Activated T-helper 1 cell treated with anti-CD3 and anti-CD28 coated beads, Interleukin-2, amount 50 U/mL, for 16 hours (primary cell): Measurements from ENCODE around the gene TTLL3.

Experiments
- DNase-seq, 2 donors: peaks; one replicate each; pipeline ENCODE4 v3.0.0-alpha.2; 2020; ENCODE audit warnings: low read depth in 1 of 2, low spot score in 1 of 2

Gene TTLL3

DNA sequence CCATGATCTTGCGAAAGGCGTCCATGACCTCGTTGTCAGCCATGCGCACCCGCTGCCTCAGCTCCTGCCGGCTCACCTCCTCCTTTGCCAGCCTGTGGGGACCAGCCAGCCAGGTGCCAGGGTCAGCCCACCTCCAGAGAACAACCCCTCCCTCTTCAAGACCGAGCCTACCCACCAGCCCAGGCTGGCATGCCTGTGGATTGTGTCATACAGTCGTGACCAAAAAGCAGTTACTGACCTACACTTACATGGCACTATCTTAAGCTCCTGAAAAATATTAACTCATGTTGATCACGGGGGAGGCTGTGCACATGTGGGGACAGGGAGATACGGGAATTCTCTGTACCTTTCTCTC, 29.6 kb upstream of the TTLL3 start:
- DNase-seq: no peak

DNA sequence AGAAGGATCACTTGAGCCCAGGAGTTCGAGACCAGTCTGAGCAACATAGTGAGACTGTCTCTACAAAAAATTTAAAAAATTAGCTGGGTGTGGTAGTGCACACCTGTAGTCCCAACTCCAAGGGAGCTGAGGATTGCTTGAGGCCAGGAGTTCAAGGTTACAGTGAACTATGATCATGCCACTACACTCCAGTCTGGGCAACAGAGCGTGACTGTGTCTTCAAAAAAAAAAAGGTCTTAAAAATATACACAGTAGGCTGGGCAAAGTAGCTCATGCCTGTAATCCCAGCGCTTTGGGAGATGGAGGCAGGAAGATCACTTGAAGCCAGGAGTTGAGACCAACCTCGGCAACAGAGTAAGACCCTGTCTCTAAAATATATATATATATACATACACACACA, 29.2 kb upstream of the TTLL3 start:
- DNase-seq: no peak

DNA sequence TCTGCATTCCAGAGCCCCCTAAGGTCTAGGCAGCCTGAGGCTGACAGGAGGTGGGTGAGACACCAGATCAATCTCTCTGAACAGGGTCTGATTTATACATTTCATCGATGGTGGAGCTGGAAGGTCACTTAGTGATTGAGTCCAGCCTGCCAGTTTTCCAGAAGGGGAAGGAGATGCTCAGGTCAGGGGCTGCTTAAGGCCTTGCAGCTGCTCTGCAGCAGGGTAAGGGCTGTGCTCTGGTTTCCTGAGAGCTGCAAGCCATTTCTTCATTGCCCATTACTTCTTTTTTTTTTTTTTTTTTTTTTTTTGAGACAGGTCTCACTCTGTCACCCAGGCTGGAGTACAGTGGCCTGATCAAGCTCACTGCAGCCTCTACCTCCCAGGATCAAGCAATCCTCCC, 28.5 kb upstream of the TTLL3 start:
- no peak for DNase-seq

DNA sequence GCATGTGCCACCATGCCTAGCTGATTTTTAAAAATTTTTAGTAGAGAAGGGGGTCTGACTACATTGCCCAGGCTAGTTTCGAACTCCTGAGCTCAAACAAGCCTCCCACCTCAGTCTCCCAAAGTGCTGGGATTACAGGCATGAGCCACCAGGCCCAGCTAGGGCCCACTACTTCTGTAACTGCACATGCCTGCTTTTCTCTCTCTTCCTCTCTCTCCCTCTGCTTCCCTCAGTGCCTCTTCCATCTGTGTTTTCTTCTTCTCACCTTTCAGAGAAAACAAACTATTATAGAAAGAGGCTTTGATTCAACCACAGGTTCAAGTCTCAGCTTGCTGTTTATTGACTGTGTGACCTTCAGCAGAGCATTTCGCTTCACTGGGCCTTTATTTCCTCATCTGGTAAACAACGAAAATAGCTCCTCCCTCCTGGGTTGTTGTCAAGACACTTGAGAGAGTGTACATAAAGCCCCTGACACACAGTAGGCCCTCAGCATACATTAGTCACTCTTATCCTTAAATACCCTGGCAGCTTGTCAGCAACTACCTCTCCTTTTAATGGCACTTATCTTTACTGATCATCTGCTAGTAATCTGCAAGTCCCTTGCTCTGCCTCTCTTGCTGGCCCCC, 28.0 kb upstream of the TTLL3 start:
- DNase-seq: no peak

GRCh38 chr3:9782770-9783169, 27.3 kb upstream of the TTLL3 start:
- DNase-seq: no peak

DNA sequence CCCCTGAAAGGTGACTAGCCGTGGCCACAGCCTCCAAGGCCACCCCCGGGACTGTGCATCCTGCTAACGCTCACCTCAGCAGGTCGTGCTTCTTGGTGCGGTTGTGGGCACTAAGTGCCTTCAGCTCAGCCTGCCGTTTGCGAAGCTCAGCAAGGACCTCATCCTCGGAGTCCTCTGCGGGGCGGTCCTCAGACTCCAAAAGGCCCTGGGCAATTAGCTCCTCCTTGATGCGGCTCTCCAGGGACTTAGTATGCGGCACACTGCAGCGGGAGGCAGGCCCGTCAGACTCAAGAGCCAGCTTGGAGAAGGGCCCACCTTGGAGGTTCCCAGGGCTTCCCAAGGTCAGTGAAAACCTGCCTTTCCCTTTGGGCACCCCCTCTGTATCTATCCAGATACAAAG, 26.1 kb upstream of the TTLL3 start:
- DNase-seq: no peak

- no peak for DNase-seq
These were observed 25.1 kb upstream of the TTLL3 start for GRCh38 chr3:9784965-9785364.

DNA sequence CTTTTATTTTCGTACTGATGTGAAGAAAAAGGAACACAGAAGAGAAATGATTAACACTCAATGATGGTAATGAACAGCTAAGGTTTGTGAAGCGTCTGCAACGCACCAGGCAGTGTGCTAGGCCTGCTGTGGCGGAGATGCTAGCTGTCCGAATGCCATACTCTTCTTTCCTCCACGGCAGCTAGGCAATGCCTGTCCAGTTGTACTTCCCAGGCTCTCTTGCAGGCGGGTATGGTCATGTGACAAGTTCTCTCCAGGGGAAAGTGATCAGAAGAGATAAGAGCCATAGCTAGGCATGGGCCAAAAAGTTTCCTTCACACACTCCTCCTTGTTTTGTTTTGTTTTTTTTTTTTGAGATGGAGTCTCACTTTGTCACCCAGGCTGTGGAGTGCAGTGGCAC, 24.5 kb upstream of the TTLL3 start:
- no peak for DNase-seq

DNA sequence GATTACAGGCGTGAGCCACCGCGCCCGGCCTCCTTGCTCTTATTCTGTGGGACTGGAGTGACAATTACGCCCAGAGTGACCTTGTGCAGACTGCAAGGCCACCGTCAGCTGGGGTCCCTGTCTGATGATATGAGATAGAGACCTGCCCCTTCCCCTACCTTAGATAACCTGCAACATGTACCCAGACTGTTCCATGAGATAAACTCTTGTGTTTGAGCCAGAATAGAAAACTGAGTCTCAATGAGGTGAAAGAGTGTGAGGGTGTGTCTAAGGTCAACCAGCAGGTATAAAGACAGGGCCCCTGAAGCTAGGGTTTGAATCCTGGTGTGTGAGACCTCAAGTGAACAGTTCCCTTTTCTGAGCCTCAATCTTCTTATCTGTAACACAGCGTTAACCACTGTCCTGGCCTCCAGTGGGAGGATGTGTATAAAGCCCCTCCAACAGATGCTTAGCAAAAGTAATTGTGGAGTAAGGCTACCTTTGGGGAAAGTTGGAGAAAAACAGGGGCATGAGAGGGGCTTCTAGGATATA, 23.8 kb upstream of the TTLL3 start:
- no peak for DNase-seq

GRCh38 chr3:9786825-9787669, 23.0 kb upstream of the TTLL3 start:
- no peak for DNase-seq

DNA sequence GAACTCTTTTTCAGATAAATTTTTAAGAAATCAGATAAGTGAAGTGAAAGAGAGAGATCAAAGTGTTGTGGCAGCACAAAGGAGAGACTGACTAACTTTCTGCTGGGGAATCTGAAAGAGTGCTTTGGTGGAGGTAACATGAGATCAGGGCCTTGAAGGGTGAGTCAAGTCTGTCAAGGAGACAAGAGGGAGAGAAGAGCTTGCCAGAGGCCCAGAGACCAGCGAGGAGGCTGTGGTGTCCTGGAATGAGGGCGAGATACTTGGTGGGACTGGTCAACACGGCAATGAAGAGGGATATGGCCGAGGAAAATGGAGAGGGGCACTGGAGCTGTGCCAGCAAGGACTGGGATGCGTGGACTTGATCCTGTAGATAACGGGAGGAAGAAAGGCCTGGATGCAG, 22.3 kb upstream of the TTLL3 start:
- no peak for DNase-seq

DNA sequence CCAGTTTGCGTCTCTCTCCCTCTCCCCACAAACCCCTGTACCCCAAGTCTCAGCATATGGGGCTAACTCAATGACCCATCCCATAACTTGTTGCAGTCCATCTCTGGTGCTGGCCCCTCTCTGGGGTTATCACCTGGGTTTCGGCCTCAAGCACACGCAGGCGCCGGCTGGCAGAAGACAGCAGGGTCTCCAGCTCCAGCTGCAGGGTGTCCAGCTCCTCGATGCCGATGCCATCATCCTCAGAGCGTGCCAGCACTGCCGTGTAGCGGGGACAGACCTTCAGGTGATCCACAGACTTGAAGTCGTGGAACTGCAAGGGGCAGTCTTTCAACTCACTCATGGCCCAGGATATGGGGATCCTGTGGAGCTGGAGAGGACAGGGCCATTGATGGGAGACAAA, 18.9 kb upstream of the TTLL3 start:
- no peak for DNase-seq

GRCh38 chr3:9791790-9792404, 18.2 kb upstream of the TTLL3 start:
- no peak for DNase-seq

DNA sequence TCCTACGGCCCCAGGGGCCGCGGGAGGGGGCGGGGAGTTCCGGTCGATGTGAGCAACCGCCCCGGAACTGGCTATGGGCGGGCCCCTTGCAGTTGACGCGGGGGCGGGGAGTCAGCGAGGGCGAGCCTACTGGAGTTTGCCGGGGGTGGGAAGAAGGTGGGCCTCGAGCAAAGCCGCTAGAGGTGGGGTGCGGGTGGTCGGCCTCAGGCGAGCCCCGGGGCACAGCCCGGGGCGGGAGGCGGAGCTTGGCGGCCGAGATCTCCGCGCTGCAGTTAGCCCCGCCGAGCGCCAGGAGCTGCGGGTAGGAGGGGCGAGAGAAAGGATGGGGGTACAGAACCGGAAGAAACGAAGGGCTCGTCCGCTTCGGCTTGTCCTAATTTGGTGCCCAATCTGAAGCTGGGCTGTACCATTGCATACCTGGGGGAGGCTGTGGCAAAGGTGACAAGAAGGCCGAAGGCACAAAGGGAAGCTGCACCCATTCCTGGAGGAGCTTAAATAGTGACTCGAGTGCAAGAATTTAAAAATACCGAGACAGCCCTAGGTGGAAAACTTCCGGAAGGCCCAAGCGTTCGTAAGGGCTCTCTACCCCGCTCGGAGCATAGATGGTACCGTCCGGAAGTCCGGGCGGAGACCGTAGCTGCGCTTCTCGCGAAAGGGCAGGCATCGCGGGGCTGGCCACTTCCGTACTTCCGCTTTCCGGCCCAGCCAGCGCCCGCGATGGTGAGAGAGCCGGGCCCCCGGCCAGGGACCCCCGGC, 17.5 kb upstream of the TTLL3 start, which contains the start of the genes ARPC4 and TADA3:
TSS of gene ARPC4 (plus strand) at position 678 of the 756 bp plus-strand sequence. CDS start at position 718, 40 bp downstream.
TSS of gene TADA3 (minus strand) at position 69 of the 756 bp plus-strand sequence. CDS start 1,007 bp downstream, outside the sequence.
- peak; percentile 80 to 82 for DNase-seq

DNA sequence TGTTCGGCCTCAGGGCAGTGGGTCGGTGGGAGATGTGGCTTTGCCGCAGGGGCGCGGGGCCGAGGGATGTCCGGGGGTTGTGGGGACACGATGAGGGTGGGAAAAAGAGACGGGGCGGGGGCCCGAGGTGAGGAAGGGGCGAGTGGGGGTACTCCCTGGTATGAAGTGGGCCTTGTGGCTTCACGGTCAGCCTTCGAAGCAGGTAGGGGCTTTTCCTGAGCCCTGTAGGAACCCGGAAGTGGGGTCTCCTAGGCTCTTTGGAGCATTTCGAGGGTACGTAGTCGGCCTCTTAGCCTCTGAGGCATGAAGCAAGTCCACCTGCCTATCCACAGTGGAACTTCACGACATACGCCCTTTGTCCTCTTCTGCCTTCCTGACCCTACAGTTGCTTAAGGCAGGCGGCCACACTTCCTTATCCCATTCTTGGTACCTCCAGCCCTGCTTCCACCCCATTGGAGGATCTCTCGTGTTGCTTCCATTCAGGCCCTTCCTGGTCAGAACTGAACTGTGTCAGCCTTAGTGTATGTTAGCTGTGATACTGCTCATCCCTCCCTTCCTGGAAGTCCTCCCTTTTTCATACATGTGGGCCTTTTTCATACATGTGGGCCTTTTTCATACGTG, 16.8 kb upstream of the TTLL3 start:
- DNase-seq: no peak

- DNase-seq: no peak
These were observed 15.7 kb upstream of the TTLL3 start for GRCh38 chr3:9794400-9794799.

DNA sequence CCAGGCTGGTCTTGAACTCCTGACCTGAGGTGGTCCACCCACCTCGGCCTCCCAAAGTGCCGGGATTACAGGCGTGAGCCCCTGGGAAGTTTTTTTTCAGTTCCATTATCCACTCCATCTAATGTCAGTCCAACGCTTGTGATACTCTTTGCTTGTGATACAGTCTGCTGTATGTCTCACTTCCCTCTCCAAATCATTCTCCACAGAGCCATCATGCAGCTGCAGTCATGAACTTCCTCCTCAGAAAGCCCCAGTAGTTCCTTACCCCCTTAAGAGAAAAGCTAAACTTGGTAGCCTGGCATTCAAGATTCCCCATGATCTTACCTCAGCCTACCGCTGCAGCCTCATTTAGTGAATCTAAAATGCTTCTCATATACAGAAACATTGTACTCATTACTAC, 14.9 kb upstream of the TTLL3 start:
- DNase-seq: no peak

DNA sequence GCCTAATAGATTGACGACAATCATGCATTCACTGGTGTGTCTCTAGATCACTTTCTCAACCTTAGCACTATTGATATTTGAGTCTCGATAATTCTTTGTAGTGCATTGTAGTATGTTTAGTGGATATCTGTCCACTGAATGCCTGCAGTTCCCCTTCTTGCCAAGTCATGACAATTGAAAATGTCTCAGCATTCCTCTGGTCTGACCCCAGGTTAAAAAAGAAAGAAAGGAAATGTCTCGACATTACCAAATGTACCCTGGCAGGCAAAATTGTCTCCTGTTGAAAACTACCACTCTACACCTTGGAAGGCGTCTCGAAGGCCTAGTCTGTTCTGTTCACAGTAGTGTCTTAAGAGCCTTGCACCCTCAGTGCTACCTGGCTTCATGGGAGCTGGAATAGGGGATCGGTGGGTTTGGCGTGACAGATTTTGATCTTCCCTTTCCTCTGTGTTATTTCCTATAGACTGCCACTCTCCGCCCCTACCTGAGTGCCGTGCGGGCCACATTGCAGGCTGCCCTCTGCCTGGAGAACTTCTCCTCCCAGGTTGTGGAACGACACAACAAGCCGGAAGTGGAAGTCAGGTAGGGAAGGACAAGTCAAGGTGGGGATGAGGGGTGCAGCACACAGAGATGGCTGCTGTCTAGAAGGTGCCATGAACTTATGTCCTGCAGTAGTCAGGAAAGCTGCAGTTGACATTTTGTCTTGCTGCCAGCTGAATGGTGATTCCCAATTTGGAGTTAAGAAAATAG, 12.7 kb upstream of the TTLL3 start:
- DNase-seq: no peak

GRCh38 chr3:9800529-9800928, 9.5 kb upstream of the TTLL3 start:
- no peak for DNase-seq

DNA sequence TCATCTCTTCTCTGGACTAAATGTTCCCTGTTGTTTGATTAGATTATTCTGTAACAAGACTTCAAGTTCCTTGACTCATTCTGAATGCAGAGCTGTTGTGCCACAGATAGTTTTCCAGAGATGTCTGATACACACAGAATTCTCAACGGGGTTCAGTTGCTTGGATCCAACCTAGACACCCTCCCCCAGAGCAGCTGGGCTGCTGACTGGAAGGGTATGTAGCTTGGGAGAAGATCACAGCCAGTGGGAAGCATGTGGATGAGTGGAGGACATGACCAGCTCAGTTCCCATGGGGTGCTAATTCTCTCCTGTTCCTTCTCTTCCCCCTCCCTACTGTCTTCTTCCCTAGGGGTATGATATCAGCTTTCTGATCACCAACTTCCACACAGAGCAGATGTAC, 6.6 kb upstream of the TTLL3 start:
- no peak for DNase-seq
